Activated naive CD4-positive, alpha-beta T cell treated with anti-CD3 and anti-CD28 coated beads, Interleukin-2, amount 50 U/mL, for 72 hours (primary cell): ENCODE data around the gene TCF25. TPM values are rescaled to one million over a fixed set of nuclear protein-coding genes. Genes with fewer than 3 reads are reported as not detected.
"Not testable (repeated sequence)": the region's sequence is repeated elsewhere in the genome, so short reads cannot be mapped to it uniquely, and the experiment has no call there.

Experiments used
- ATAC-seq, 2 donors: fragments of 150-1000 bp; cut with Tn5 transposase; 2 replicates each; pipeline ENCODE4 v1.10.0; 2021; ENCODE audit warnings: mild to moderate bottlenecking in 2 of 2, moderate library complexity in 2 of 2
- DNase-seq, 2 donors: peaks; one replicate each; pipeline ENCODE4 v3.0.0; 2021 to 2022; ENCODE audit warnings: low spot score in 2 of 2
- H3K27ac Mint-ChIP-seq, 2 donors: one replicate each; pipeline ENCODE4 v1.8.0; 2022; ENCODE audit warnings: mild to moderate bottlenecking in 2 of 2, mixed read lengths in 2 of 2
- H3K36me3 Mint-ChIP-seq, 2 donors: one replicate each; pipeline ENCODE4 v1.8.0; 2022; ENCODE audit warnings: mixed read lengths in 2 of 2
- H3K9me3 Mint-ChIP-seq, 2 donors: one replicate each; pipeline ENCODE4 v1.8.0; 2022; ENCODE audit warnings: mixed read lengths in 2 of 2
- total RNA-seq, 2 donors: library from RNA; stranded (reverse); gene quantifications; one replicate each; pipeline ENCODE4 v1.2.3, GENCODE V29; 2022

The TCF25 gene
- total RNA-seq, 2 donors from 2014 or later: 167 to 235 TPM

- not testable (repeated sequence) for DNase-seq, ATAC-seq, H3K27ac Mint-ChIP-seq, H3K36me3 Mint-ChIP-seq, H3K9me3 Mint-ChIP-seq
These were observed 62.2 kb downstream of the TCF25 start for GRCh38 chr16:89935620-89936019.

- Mint-ChIP-seq H3K36me3 (no peaks in the 10 kb centered on the region), H3K9me3 (no peaks in the 10 kb centered on the region), H3K27ac (no peak overlapping the region)
- ATAC-seq (no peak), DNase-seq (no peak)
These were observed 62.6 kb downstream of the TCF25 start for GRCh38 chr16:89936034-89936433.

GRCh38 chr16:89936508-89936907 is 63.1 kb downstream of the TCF25 start:
- DNase-seq (no peak), ATAC-seq (no peak)
- no peaks in the 10 kb centered on the region for H3K9me3 Mint-ChIP-seq
- H3K36me3 Mint-ChIP-seq: no peaks in the 10 kb centered on the region
- H3K27ac Mint-ChIP-seq: no peak overlapping the region

GRCh38 chr16:89936981-89937380 is 63.6 kb downstream of the TCF25 start:
- H3K9me3 Mint-ChIP-seq: no peaks in the 10 kb centered on the region
- DNase-seq: no peak
- no peak for ATAC-seq
- no peaks in the 10 kb centered on the region for H3K36me3 Mint-ChIP-seq
- no peak overlapping the region for H3K27ac Mint-ChIP-seq

- no peak overlapping the region for H3K27ac Mint-ChIP-seq
- DNase-seq (no peak), ATAC-seq (no peak)
- H3K36me3 Mint-ChIP-seq: no peaks in the 10 kb centered on the region
- H3K9me3 Mint-ChIP-seq: no peaks in the 10 kb centered on the region
These were observed 64.9 kb downstream of the TCF25 start for GRCh38 chr16:89938175-89938885.

GRCh38 chr16:89944773-89945172 is 71.4 kb downstream of the TCF25 start:
- DNase-seq (no peak), ATAC-seq (no peak)
- H3K27ac Mint-ChIP-seq: no peak overlapping the region

GRCh38 chr16:89945654-89946053 is 72.3 kb downstream of the TCF25 start:
- Mint-ChIP-seq H3K9me3 (no peaks in the 10 kb centered on the region), H3K36me3 (no peaks in the 10 kb centered on the region), H3K27ac (no peak overlapping the region)
- no peak for ATAC-seq
- DNase-seq: no peak

More at GRCh38 chr16:89944773-89945172, 71.4 kb downstream of the TCF25 start:
- H3K9me3 Mint-ChIP-seq: no peaks in the 10 kb centered on the region
- H3K36me3 Mint-ChIP-seq: no peaks in the 10 kb centered on the region

GRCh38 chr16:89946515-89946914 is 73.1 kb downstream of the TCF25 start:
- Mint-ChIP-seq H3K36me3 (no peaks in the 10 kb centered on the region), H3K9me3 (no peaks in the 10 kb centered on the region), H3K27ac (no peak overlapping the region)

GRCh38 chr16:89949121-89949742 is 75.8 kb downstream of the TCF25 start:
- Mint-ChIP-seq H3K36me3 (no peaks in the 10 kb centered on the region), H3K9me3 (no peaks in the 10 kb centered on the region), H3K27ac (peak overlapping the region in 1 of 2 donors; percentile 59)
- no peak for ATAC-seq
- no peak for DNase-seq

More at GRCh38 chr16:89946515-89946914, 73.1 kb downstream of the TCF25 start:
- ATAC-seq (no peak), DNase-seq (no peak)

- no peaks in the 10 kb centered on the region for H3K36me3 Mint-ChIP-seq
- H3K27ac Mint-ChIP-seq: peak overlapping the region in 1 of 2 donors; percentile 59
- ATAC-seq (no peak), DNase-seq (no peak)
- H3K9me3 Mint-ChIP-seq: no peaks in the 10 kb centered on the region
These were observed 76.4 kb downstream of the TCF25 start for GRCh38 chr16:89949756-89950155.

GRCh38 chr16:89951509-89951908 is 78.1 kb downstream of the TCF25 start:
- DNase-seq (no peak), ATAC-seq (no peak)
- H3K27ac Mint-ChIP-seq: no peak overlapping the region
- no peaks in the 10 kb centered on the region for H3K36me3 Mint-ChIP-seq
- H3K9me3 Mint-ChIP-seq: no peaks in the 10 kb centered on the region

- no peaks in the 10 kb centered on the region for H3K9me3 Mint-ChIP-seq
- H3K27ac Mint-ChIP-seq: no peak overlapping the region
- no peaks in the 10 kb centered on the region for H3K36me3 Mint-ChIP-seq
- ATAC-seq (no peak), DNase-seq (no peak)
These were observed 78.7 kb downstream of the TCF25 start for GRCh38 chr16:89952049-89952448.

- DNase-seq (no peak), ATAC-seq (no peak)
- H3K36me3 Mint-ChIP-seq: no peaks in the 10 kb centered on the region
- no peaks in the 10 kb centered on the region for H3K9me3 Mint-ChIP-seq
- H3K27ac Mint-ChIP-seq: peak overlapping the region in 1 of 2 donors; percentile 29
These were observed 79.2 kb downstream of the TCF25 start for GRCh38 chr16:89952551-89952950.

- DNase-seq (no peak), ATAC-seq (no peak)
- Mint-ChIP-seq H3K9me3 (no peaks in the 10 kb centered on the region), H3K36me3 (peaks cover 0 to 8% of the 10 kb centered on the region in 2 donors), H3K27ac (peak overlapping the region in 1 of 2 donors; percentile 55)
These were observed 80.4 kb downstream of the TCF25 start for GRCh38 chr16:89953671-89954406.

- DNase-seq: no peak
- ATAC-seq: no peak
- H3K9me3 Mint-ChIP-seq: no peaks in the 10 kb centered on the region
- H3K27ac Mint-ChIP-seq: no peak overlapping the region
- peaks cover 0 to 9% of the 10 kb centered on the region in 2 donors for H3K36me3 Mint-ChIP-seq
These were observed 81.1 kb downstream of the TCF25 start for GRCh38 chr16:89954462-89954861.

GRCh38 chr16:89955001-89955685 is 81.8 kb downstream of the TCF25 start:
- peaks cover 0 to 9% of the 10 kb centered on the region in 2 donors for H3K36me3 Mint-ChIP-seq
- H3K27ac Mint-ChIP-seq: peak overlapping the region in 1 of 2 donors; percentile 41
- DNase-seq (no peak), ATAC-seq (no peak)
- no peaks in the 10 kb centered on the region for H3K9me3 Mint-ChIP-seq
